ENCODE results near the gene ANKRD11.

ANKRD11 gene

GRCh38 chr16:89506791-89507191, 16.4 kb upstream of the ANKRD11 start:
- no peak for DNase-seq (ENCODE audit: low spot score)

GRCh38 chr16:89506113-89506504, 15.7 kb upstream of the ANKRD11 start:
- no peak for DNase-seq (ENCODE audit: low spot score)

- DNase-seq (ENCODE audit: low spot score) = peak; percentile 81
These were observed 15.1 kb upstream of the ANKRD11 start for GRCh38 chr16:89505204-89506112.

- DNase-seq (ENCODE audit: low spot score) = no peak
These were observed 13.7 kb upstream of the ANKRD11 start for GRCh38 chr16:89504091-89504490.

GRCh38 chr16:89502081-89502843, 11.9 kb upstream of the ANKRD11 start:
- no peak for DNase-seq (ENCODE audit: low spot score)

GRCh38 chr16:89499767-89500166, 9.4 kb upstream of the ANKRD11 start:
- no peak for DNase-seq (ENCODE audit: low spot score)

- no peak for DNase-seq (ENCODE audit: low spot score)
These were observed 8.5 kb upstream of the ANKRD11 start for GRCh38 chr16:89498839-89499238.

- no peak for DNase-seq (ENCODE audit: low spot score)
These were observed 4.8 kb upstream of the ANKRD11 start for GRCh38 chr16:89495121-89495520.

- no peak for DNase-seq (ENCODE audit: low spot score)
These were observed 3.4 kb upstream of the ANKRD11 start for GRCh38 chr16:89493776-89494175.

GRCh38 chr16:89491974-89492687, 1.8 kb upstream of the ANKRD11 start:
- DNase-seq (ENCODE audit: low spot score) = no peak

- no peak for DNase-seq (ENCODE audit: low spot score)
These were observed 993 bp upstream of the ANKRD11 start for GRCh38 chr16:89491238-89491869.

- DNase-seq (ENCODE audit: low spot score) = no peak
These were observed 393 bp downstream of the ANKRD11 start for GRCh38 chr16:89489898-89490438.

GRCh38 chr16:89489040-89489897, 1.1 kb downstream of the ANKRD11 start:
- DNase-seq (ENCODE audit: low spot score) = peak; percentile 69

GRCh38 chr16:89485701-89486246, 4.6 kb downstream of the ANKRD11 start:
- DNase-seq (ENCODE audit: low spot score) = peak; percentile 4

GRCh38 chr16:89484923-89485679, 5.3 kb downstream of the ANKRD11 start:
- peak; percentile 3 for DNase-seq (ENCODE audit: low spot score)

- no peak for DNase-seq (ENCODE audit: low spot score)
These were observed 6.3 kb downstream of the ANKRD11 start for GRCh38 chr16:89484041-89484501.

- DNase-seq (ENCODE audit: low spot score) = peak; percentile 3
These were observed 7.5 kb downstream of the ANKRD11 start for GRCh38 chr16:89482817-89483205.

GRCh38 chr16:89482150-89482816, 8.1 kb downstream of the ANKRD11 start:
- peak; percentile 3 for DNase-seq (ENCODE audit: low spot score)

GRCh38 chr16:89481356-89481955, 8.9 kb downstream of the ANKRD11 start:
- peak; percentile 58 for DNase-seq (ENCODE audit: low spot score)

All from hematopoietic multipotent progenitor cell treated with erythropoietin and hydrocortisone succinate and interleukin-3 and kit ligand, for 17 days (in vitro differentiated cells).